PC-9 (cell line): ENCODE results near the gene TTC28.

Experiments used
- EZH2 ChIP-seq: fragments of 200-600 bp; sonication (generic); IDR thresholded peaks from 2 replicates; pipeline ENCODE4 v1.8.0; 2017; ENCODE audit warnings: antibody characterized with exemption, low read depth
- TF ChIP-seq, protein P1 (sequence below): fragments of 200-600 bp; sonication (generic); conservative IDR thresholded peaks from 2 replicates; pipeline ENCODE4 v1.6.1; 2017; ENCODE audit warnings: mixed run types, antibody characterized with exemption, mild to moderate bottlenecking, moderate library complexity

DNA sequence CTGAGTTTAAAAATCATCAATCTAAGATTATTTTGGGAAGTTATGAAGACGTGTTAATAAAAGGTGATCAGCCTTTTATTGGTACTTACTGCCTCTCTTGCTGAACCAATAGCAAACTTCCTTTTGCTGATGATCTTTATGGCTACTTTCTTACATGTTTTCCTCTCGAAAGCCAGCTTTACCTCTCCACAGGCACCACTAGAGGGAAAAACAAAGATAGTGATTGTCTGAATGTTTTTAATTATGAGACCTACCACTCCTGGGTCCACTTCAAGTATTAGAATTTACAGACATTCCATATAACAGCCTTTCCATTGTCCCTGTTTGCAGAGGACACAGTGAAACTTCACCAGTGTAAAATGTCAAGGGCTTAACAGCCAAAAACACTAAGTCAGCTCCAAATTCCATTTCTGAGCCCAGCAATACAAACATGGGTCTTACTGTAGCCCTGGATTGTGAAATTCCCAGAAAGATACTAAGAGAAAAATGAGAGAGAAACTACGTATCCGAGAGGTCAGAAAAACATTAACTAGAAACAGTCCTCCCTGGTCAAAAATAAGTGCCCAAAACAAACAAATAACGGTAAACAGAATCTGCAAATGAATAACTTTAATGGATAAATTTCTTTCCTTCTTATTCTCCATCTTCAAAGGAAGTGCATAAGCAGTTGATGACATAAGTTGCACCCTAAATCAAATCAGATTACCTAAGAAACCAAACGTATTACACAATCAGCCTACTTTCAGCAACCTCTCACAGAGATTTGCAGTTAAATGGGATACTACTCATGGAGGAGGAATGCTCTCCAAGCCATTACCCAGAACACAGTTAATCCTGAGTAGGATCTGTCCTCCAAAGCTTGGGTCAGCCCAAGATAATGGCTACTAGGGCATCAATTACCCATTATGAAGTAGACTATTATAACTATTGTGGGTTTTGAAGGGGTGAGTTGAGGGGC lies 32.5 kb upstream of the TTC28 start:
- TF ChIP-seq, protein P1, sequence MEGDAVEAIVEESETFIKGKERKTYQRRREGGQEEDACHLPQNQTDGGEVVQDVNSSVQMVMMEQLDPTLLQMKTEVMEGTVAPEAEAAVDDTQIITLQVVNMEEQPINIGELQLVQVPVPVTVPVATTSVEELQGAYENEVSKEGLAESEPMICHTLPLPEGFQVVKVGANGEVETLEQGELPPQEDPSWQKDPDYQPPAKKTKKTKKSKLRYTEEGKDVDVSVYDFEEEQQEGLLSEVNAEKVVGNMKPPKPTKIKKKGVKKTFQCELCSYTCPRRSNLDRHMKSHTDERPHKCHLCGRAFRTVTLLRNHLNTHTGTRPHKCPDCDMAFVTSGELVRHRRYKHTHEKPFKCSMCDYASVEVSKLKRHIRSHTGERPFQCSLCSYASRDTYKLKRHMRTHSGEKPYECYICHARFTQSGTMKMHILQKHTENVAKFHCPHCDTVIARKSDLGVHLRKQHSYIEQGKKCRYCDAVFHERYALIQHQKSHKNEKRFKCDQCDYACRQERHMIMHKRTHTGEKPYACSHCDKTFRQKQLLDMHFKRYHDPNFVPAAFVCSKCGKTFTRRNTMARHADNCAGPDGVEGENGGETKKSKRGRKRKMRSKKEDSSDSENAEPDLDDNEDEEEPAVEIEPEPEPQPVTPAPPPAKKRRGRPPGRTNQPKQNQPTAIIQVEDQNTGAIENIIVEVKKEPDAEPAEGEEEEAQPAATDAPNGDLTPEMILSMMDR, result no peak
- TF ChIP-seq EZH2, result no peak
